SU-DHL-6 (cell line): ENCODE results near the gene PHKB.
"Not testable (repeated sequence)": the region's sequence is repeated elsewhere in the genome, so short reads cannot be mapped to it uniquely, and the experiment has no call there.

Source experiments
- H2AFZ ChIP-seq: fragments of 200-600 bp; sonication (generic); 2 replicates; pipeline ENCODE4 v1.6.1; 2014; ENCODE audit warnings: low read depth, mild to moderate bottlenecking, moderate library complexity, mixed read lengths, antibody characterized with exemption, low read length; ENCODE audit not compliant: severe bottlenecking
- H3F3A ChIP-seq: fragments of 200-600 bp; shearing (Covaris generic); 2 replicates; pipeline ENCODE4 v1.6.0; 2016; ENCODE audit warnings: antibody characterized with exemption, mild to moderate bottlenecking; ENCODE audit not compliant: insufficient read depth
- H3K27ac ChIP-seq: fragments of 200-600 bp; sonication (generic); 2 replicates; pipeline ENCODE4 v1.5.1; 2016; ENCODE audit warnings: low read depth, mild to moderate bottlenecking, low read length, moderate library complexity, mixed read lengths
- H3K27me3 ChIP-seq: fragments of 200-600 bp; sonication (generic), shearing (Covaris generic); 2 replicates; pipeline ENCODE4 v1.6.0; 2014; ENCODE audit warnings: mild to moderate bottlenecking, low read length
- H3K36me3 ChIP-seq: fragments of 200-600 bp; sonication (generic); 2 replicates; pipeline ENCODE4 v1.6.1; 2014; ENCODE audit warnings: mild to moderate bottlenecking, low read length, mixed read lengths
- H3K4me2 ChIP-seq: fragments of 300-600, 200-600 bp; shearing (Covaris generic), sonication (generic); 2 replicates; pipeline ENCODE4 v1.6.0; 2014; ENCODE audit warnings: low read length, low read depth, mild to moderate bottlenecking; ENCODE audit not compliant: poor library complexity, severe bottlenecking
- H3K4me3 ChIP-seq: fragments of 200-600 bp; sonication (generic); 2 replicates; pipeline ENCODE4 v1.5.1; 2014; ENCODE audit warnings: antibody characterized with exemption, low read length, mild to moderate bottlenecking, mixed read lengths; ENCODE audit not compliant: insufficient read depth, poor library complexity, severe bottlenecking
- H3K79me2 ChIP-seq: fragments of 200-600 bp; sonication (generic); 2 replicates; pipeline ENCODE4 v1.6.1; 2014; ENCODE audit warnings: mild to moderate bottlenecking, low read length, moderate library complexity; ENCODE audit not compliant: insufficient read depth
- H3K9ac ChIP-seq: fragments of 200-600 bp; sonication (generic); 2 replicates; pipeline ENCODE4 v1.7.0; 2014; ENCODE audit warnings: mild to moderate bottlenecking, low read length
- H3K9me2 ChIP-seq: fragments of 200-600 bp; sonication (generic); replicated peaks from 2 replicates; pipeline ENCODE4 v1.6.1; 2014; ENCODE audit warnings: low read length; ENCODE audit not compliant: insufficient read depth
- H3K9me3 ChIP-seq: fragments of 200-600 bp; sonication (generic); 2 replicates; pipeline ENCODE4 v1.6.1; 2014; ENCODE audit warnings: low read length, mixed read lengths; ENCODE audit not compliant: insufficient read depth
- H4K20me1 ChIP-seq: fragments of 200-600 bp; sonication (generic); 2 replicates; pipeline ENCODE4 v1.6.1; 2014; ENCODE audit warnings: low read depth, mild to moderate bottlenecking, antibody characterized with exemption, low read length, moderate library complexity, mixed read lengths
- CTCF ChIP-seq: fragments of 200-600 bp; sonication (generic); IDR thresholded peaks from one replicate; pipeline ENCODE4 v1.5.1; 2017; ENCODE audit warnings: antibody characterized with exemption, mild to moderate bottlenecking, low read length, moderate library complexity; ENCODE audit not compliant: insufficient read depth, poor library complexity, severe bottlenecking
- EZH2phosphoT487 ChIP-seq: fragments of 200-600 bp; sonication (generic), shearing (Covaris generic); conservative IDR thresholded peaks from 2 replicates; pipeline ENCODE4 v1.6.1; 2018; ENCODE audit warnings: mild to moderate bottlenecking, antibody characterized with exemption, low read length, moderate library complexity, mixed read lengths

The PHKB gene

GRCh38 chr16:47470810-47471209 lies 9.7 kb downstream of the PHKB start:
- Histone ChIP-seq H3K9me3 (no peaks in the 10 kb centered on the region), H3K27me3 (no peaks in the 10 kb centered on the region), H3K4me2 (no peak overlapping the region), H3K79me2 (peaks cover 62% of the 10 kb centered on the region), H3K27ac (no peak overlapping the region), H3K36me3 (peaks cover 9% of the 10 kb centered on the region; the same call in 1 of the 2 replicates), H4K20me1 (no peaks in the 10 kb centered on the region), H3K9me2 (no peaks in the 10 kb centered on the region), H3F3A (peaks cover 5% of the 10 kb centered on the region; the same call in 1 of the 2 replicates), H3K9ac (no peak overlapping the region), H2AFZ (no peak overlapping the region), H3K4me3 (no peak overlapping the region)
- TF ChIP-seq EZH2phosphoT487: no peak
- TF ChIP-seq CTCF: no peak

- not testable (repeated sequence) for H3K27me3 ChIP-seq, H3K9me2 ChIP-seq, H3K9me3 ChIP-seq, H2AFZ ChIP-seq, H4K20me1 ChIP-seq, H3K4me3 ChIP-seq, H3K9ac ChIP-seq, H3F3A ChIP-seq, H3K36me3 ChIP-seq
- Histone ChIP-seq H3K27ac (peak overlapping the region; percentile 45; the same call in 1 of the 2 replicates), H3K79me2 (peaks cover 54% of the 10 kb centered on the region), H3K4me2 (peak overlapping the region; percentile 33)
Measured at GRCh38 chr16:47473004-47473403, 11.9 kb downstream of the PHKB start.

GRCh38 chr16:47473792-47474191 lies 12.7 kb downstream of the PHKB start:
- Histone ChIP-seq H3K4me3 (no peak overlapping the region), H2AFZ (no peak overlapping the region), H3K9me3 (no peaks in the 10 kb centered on the region), H3K4me2 (peak overlapping the region; percentile 33), H3K27me3 (no peaks in the 10 kb centered on the region), H4K20me1 (no peaks in the 10 kb centered on the region), H3K36me3 (peaks cover 8% of the 10 kb centered on the region; the same call in 1 of the 2 replicates), H3K9ac (no peak overlapping the region), H3K27ac (peak overlapping the region; percentile 45; the same call in 1 of the 2 replicates), H3K9me2 (no peaks in the 10 kb centered on the region), H3K79me2 (peaks cover 55% of the 10 kb centered on the region), H3F3A (peaks cover 5% of the 10 kb centered on the region; the same call in 1 of the 2 replicates)
- TF ChIP-seq EZH2phosphoT487 (no peak), CTCF (no peak)

GRCh38 chr16:47475786-47476185 lies 14.7 kb downstream of the PHKB start:
- no peak overlapping the region for H3K4me2 ChIP-seq
- H3F3A ChIP-seq: peaks cover 5% of the 10 kb centered on the region; the same call in 1 of the 2 replicates
- no peak overlapping the region for H2AFZ ChIP-seq
- no peaks in the 10 kb centered on the region for H3K27me3 ChIP-seq
- no peak overlapping the region for H3K9ac ChIP-seq
- H3K27ac ChIP-seq: no peak overlapping the region
- no peaks in the 10 kb centered on the region for H3K9me3 ChIP-seq
- H3K36me3 ChIP-seq: peaks cover 9% of the 10 kb centered on the region; the same call in 1 of the 2 replicates
- TF ChIP-seq CTCF (no peak), EZH2phosphoT487 (no peak)
- H3K9me2 ChIP-seq: no peaks in the 10 kb centered on the region
- H3K79me2 ChIP-seq: peaks cover 60% of the 10 kb centered on the region
- H4K20me1 ChIP-seq: no peaks in the 10 kb centered on the region
- no peak overlapping the region for H3K4me3 ChIP-seq
